ENCODE data around the gene SPPL2A. TPM values are rescaled to one million over a fixed set of nuclear protein-coding genes. Genes with fewer than 3 reads are reported as not detected.

Gene SPPL2A
- total and polyA plus RNA-seq, 9 of the 15 experiments (the other 6 are each of a cell fraction or from before 2014, with no cell fraction given) = 9.8 to 66.1 (median 38.0) TPM

GRCh38 chr15:50718700-50719125 is 46.8 kb downstream of the SPPL2A start:
- Histone ChIP-seq H3K9me3 (replicated peaks; ENCODE audit: control insufficient read depth, insufficient read depth, low read depth, low read length) (no peaks in the 10 kb centered on the region), H3K4me3 (no peak overlapping the region), H3K27ac (ENCODE audit: extremely low read depth, low read depth, low read length) (no peak overlapping the region), H3K9me1 (ENCODE audit: control insufficient read depth, insufficient read depth, low read length) (no peaks in the 10 kb centered on the region), H3K79me2 (ENCODE audit: control insufficient read depth, insufficient read depth, low read length) (no peaks in the 10 kb centered on the region), H3K27me3 (ENCODE audit: control insufficient read depth in 2 of 2, insufficient read depth in 2 of 2, low read length in 2 of 2) (no peaks in the 10 kb centered on the region), H3K9ac (ENCODE audit: insufficient read depth in 1 of 2, low read depth in 2 of 2, low read length in 2 of 2) (no peak overlapping the region), H3K4me1 (replicated peaks in 1 of 2; ENCODE audit: control insufficient read depth in 2 of 2, insufficient read depth in 2 of 2, low read length in 2 of 2) (no peaks in the 10 kb centered on the region; a peak in 1 of 5 replicates), H3K36me3 (ENCODE audit: control insufficient read depth, insufficient read depth, low read length) (peaks cover 23% of the 10 kb centered on the region; the same call in 2 of the 3 replicates), H3K4me2 (ENCODE audit: insufficient read depth, low read length) (no peak overlapping the region), H2AFZ (ENCODE audit: low read depth, low read length) (no peak overlapping the region), H4K20me1 (replicated peaks; ENCODE audit: control insufficient read depth, insufficient read depth, low read length) (no peaks in the 10 kb centered on the region)
- 29% methylated on average over 1 of the region's 1 CpG for WGBS (ENCODE audit: insufficient coverage, low coverage, missing lambda C conversion rate)
- POLR2A ChIA-PET = no interaction called here
- no TSS peak for BruUV-seq (replicated peaks)
- CTCF ChIA-PET (ENCODE audit: low intra/inter-chr PET ratio) = no interaction called here
- FAIRE-seq (no peak), DNase-seq (ENCODE audit: extremely low read depth in 1 of 4, low spot score in 3 of 4) (no peak), ATAC-seq (no peak)
- in situ Hi-C loops (cut with MboI) (no loop called here), intact Hi-C loops (cut with micrococcal nuclease) (no loop called here)
- TF ChIP-seq PRMT5 (CRISPR knock-in tag; IDR thresholded peaks at IDR 0.05) (no peak), ZBTB26 (CRISPR knock-in tag; IDR thresholded peaks at IDR 0.05) (no peak), KLF6 (CRISPR knock-in tag; IDR thresholded peaks at IDR 0.05; ENCODE audit: borderline replicate concordance) (no peak), MYNN (IDR thresholded peaks at IDR 0.05) (no peak), MYNN (CRISPR knock-in tag; IDR thresholded peaks at IDR 0.05) (no peak), CBX2 (IDR thresholded peaks at IDR 0.05; ENCODE audit: insufficient read depth, low read length, poor library complexity, severe bottlenecking) (no peak), ZNF445 (CRISPR knock-in tag; IDR thresholded peaks at IDR 0.05; ENCODE audit: low read depth) (no peak), ZBTB1 (CRISPR knock-in tag; IDR thresholded peaks at IDR 0.05; ENCODE audit: borderline replicate concordance, low read depth) (no peak), NR2F6 (CRISPR knock-in tag; IDR thresholded peaks at IDR 0.05) (no peak), XRCC4 (IDR thresholded peaks at IDR 0.05; ENCODE audit: extremely low read depth, insufficient read depth, insufficient read length) (no peak), MGA (IDR thresholded peaks at IDR 0.05) (no peak), CEBPB (tag; IDR thresholded peaks at IDR 0.05) (no peak)
